GM12875 (cell line): ENCODE data around the gene RFLNA.

Experiments
- H3K4me3 ChIP-seq: one replicate; pipeline ENCODE4 v1.5.1; 2011; ENCODE audit warnings: low read depth, low read length, control low read depth
- TF ChIP-seq, protein P1 (sequence below): IDR thresholded peaks from 2 replicates; pipeline ENCODE4 v1.5.1; 2011; ENCODE audit warnings: low read depth, mild to moderate bottlenecking, control low read depth, inconsistent platforms, low read length, moderate library complexity, borderline replicate concordance; ENCODE audit not compliant: insufficient read depth

The RFLNA gene

DNA sequence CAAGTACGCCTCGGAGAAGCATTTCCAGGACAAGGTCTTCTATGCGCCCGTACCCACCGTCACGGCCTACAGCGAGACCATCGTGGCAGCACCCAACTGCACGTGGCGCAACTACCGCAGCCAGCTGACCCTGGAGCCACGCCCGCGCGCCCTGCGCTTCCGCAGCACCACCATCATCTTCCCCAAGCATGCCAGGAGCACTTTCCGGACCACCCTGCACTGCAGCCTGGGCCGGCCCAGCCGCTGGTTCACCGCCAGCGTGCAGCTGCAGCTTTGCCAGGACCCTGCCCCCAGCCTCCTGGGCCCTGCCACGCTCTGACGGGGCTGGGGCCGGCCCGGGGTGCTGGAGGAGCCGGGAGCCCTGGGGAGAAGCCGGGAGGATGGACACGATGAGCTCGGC, 19.3 kb downstream of the RFLNA start:
- no peak overlapping the region for H3K4me3 ChIP-seq
- TF ChIP-seq, protein P1, sequence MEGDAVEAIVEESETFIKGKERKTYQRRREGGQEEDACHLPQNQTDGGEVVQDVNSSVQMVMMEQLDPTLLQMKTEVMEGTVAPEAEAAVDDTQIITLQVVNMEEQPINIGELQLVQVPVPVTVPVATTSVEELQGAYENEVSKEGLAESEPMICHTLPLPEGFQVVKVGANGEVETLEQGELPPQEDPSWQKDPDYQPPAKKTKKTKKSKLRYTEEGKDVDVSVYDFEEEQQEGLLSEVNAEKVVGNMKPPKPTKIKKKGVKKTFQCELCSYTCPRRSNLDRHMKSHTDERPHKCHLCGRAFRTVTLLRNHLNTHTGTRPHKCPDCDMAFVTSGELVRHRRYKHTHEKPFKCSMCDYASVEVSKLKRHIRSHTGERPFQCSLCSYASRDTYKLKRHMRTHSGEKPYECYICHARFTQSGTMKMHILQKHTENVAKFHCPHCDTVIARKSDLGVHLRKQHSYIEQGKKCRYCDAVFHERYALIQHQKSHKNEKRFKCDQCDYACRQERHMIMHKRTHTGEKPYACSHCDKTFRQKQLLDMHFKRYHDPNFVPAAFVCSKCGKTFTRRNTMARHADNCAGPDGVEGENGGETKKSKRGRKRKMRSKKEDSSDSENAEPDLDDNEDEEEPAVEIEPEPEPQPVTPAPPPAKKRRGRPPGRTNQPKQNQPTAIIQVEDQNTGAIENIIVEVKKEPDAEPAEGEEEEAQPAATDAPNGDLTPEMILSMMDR: no peak

DNA sequence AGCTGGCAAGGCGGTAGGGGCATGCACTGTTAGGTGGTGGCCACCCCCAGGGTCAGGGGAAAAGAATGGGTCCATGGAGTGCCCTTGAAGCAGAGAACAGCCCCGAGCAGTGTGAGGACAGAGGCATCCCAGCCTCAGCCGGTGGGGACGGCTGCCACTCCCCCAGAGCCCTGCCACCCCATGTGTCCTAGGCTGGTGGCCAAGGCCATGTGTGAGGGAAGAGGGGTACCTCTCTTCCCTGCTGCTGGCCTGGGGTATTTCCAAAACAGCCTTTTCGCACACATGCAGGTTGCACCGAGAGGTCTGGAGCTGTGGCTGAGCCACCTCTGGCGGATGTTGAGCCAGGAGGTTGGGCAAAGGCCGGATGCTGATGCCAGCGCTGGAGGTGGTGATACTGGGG, 19.9 kb downstream of the RFLNA start:
- H3K4me3 ChIP-seq: no peak overlapping the region
- TF ChIP-seq, protein P1: no peak

DNA sequence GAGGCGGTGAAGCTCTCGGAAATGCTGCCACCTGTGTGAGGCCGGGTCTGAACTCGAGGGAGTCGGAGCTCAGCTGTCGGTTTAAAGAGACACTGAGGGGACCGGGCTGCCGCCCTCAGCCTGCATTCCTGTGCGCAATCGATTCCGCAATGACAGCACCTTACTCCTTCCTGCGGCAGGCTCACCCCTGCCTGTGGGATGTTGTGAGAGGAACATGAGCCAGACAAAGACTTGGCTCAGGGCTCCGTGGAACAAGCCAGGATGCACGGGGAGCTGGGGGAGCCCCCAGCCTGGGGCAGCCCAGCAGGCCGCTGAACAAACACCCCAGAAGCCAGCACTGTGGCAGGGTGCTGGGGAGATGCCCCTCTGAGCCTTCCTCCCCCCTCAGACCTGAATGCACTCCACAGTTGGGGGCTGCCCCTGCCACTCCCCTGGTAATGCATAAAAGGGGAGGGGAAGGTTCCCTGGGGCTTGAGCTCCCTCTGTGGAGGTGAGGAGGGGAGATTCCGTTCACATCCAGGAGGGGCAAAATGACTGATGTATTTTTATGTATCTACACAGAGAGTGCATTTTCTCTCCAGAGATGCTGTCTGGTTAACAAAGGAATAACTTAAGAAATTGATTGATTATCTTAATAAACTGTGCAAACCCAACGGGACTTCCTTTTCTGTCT, 20.6 kb downstream of the RFLNA start:
- TF ChIP-seq, protein P1: no peak

DNA sequence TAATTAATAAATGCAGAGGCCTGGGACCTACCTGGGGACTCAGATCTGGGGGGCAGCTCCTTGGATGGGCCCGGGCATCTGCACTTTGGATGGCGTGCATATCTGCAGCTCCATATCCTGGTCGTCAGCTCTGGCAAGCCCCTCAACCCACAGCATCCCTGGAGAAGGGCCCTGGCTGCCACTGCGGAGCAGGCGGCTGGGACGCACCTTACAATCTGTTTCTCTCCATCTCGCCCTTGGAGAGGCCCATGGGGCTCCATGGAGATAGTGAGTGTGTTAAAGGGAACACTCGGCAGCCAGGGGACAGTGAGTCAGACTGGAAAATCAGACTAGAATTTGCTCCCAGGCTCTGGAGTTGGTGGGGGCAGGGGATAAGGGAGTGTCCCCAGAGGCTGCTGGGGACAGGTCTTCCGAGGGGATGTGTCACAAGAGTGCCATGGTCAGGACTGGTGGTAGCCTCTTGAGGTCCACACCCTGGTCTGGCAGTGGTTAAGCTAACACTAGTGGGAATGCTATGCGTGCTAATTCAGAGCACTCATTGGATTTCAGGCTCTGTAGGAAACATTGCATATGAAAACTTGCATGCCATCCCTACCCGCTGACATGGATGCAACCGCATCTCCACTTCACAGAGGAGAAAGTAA, 21.5 kb downstream of the RFLNA start:
- TF ChIP-seq, protein P1: no peak

More for the DNA sequence above, 20.6 kb downstream of the RFLNA start:
- no peak overlapping the region for H3K4me3 ChIP-seq

DNA sequence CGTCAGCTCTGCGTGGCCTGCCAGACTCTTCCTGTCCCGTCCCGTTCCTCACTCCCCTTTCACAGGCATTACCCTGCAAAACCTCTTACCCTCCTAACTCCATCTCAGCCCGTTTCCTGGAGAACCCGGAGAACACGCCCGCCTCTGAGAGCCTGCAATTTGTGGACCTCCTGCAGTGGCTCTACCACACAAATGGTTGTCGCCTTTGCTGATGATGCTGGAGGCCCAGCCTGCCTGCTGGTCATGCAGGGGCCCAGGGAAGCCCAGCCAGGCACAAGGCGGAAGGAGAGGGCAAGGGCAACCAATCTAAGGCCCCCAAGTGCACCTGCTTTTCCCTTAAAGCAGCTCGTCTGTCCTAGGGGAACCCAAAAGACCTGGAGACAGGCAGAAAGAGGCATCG, 22.5 kb downstream of the RFLNA start:
- TF ChIP-seq, protein P1: no peak
- H3K4me3 ChIP-seq: no peak overlapping the region

More for the DNA sequence above, 21.5 kb downstream of the RFLNA start:
- H3K4me3 ChIP-seq: no peak overlapping the region

DNA sequence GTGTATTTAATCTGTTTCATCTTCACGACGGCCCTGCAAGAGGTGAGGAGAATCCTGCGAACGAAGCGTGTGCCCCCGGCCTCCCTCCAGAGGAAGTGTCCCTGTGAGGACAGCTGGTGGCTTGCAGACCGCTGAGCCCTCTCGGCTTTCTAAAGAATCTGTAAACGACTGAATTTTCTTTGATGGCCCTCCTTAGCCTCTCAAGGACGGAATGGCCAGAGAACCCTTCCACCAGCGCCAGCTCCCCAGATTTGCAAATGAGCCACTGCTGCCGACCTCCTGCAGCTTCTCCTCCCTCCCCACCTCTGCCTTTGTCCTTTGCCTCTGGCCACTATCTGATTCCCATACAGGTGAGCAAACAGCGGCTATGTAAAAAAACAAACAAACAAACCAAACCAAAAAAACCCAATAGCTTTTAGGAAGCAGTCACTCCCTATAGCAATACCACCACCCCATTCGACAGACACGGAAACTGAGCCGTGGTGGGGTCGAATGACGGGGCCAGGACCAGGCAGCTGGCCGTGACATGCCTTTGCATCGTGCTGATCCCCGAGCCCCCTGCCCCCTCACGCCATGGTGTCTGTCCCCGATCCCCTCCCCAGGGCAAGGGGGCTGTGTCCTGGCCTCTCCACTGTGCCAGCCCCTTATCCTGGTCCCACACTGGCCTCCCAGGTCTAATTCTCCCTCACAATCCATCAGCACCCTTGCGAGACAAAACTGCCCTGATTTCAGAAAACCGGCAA, 23.6 kb downstream of the RFLNA start:
- H3K4me3 ChIP-seq: no peak overlapping the region
- TF ChIP-seq, protein P1: no peak
